Vagina (tissue), 2 donors: ENCODE measurements around the gene DST.

ENCODE experiments used
- POLR2AphosphoS5 ChIP-seq, 2 donors: sonication (generic); formaldehyde crosslinking; IDR thresholded peaks; one replicate each; pipeline ENCODE4 v1.9.0; 2017; ENCODE audit warnings: antibody characterized with exemption in 2 of 2, mild to moderate bottlenecking in 2 of 2, low read depth in 1 of 2; ENCODE audit not compliant: insufficient read depth in 1 of 2
- TF ChIP-seq, protein P1 (sequence below), 3 experiments: fragments of 450-650 bp in 2 of 3; fragments of 200-600 bp in 1 of 3; sonication (generic) in 1 of 3; IDR thresholded peaks; one replicate each; pipeline ENCODE4 v1.5.1; 2017 to 2019; ENCODE audit warnings: antibody characterized with exemption in 3 of 3, mild to moderate bottlenecking in 2 of 3, moderate library complexity in 2 of 3

GRCh38 chr6:56581296-56581925, 61.3 kb downstream of the DST start:
- TF ChIP-seq, protein P1, sequence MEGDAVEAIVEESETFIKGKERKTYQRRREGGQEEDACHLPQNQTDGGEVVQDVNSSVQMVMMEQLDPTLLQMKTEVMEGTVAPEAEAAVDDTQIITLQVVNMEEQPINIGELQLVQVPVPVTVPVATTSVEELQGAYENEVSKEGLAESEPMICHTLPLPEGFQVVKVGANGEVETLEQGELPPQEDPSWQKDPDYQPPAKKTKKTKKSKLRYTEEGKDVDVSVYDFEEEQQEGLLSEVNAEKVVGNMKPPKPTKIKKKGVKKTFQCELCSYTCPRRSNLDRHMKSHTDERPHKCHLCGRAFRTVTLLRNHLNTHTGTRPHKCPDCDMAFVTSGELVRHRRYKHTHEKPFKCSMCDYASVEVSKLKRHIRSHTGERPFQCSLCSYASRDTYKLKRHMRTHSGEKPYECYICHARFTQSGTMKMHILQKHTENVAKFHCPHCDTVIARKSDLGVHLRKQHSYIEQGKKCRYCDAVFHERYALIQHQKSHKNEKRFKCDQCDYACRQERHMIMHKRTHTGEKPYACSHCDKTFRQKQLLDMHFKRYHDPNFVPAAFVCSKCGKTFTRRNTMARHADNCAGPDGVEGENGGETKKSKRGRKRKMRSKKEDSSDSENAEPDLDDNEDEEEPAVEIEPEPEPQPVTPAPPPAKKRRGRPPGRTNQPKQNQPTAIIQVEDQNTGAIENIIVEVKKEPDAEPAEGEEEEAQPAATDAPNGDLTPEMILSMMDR (IDR thresholded peaks at IDR 0.05) = no peak
- TF ChIP-seq POLR2AphosphoS5 (IDR thresholded peaks at IDR 0.05; ENCODE audit: insufficient read depth in 1 of 2, low read depth in 1 of 2) = no peak
